HG03469 (cell line): Measurements from ENCODE around the gene IFI35.
"Not testable (repeated sequence)": the region's sequence is repeated elsewhere in the genome, so short reads cannot be mapped to it uniquely, and the experiment has no call there.

Source experiments
- ATAC-seq: cut with Tn5 transposase; IDR thresholded peaks from one replicate; pipeline ENCODE4 v1.9.1; 2021; ENCODE audit warnings: mild to moderate bottlenecking, moderate library complexity, moderate number of reproducible peaks; ENCODE audit not compliant: unreplicated experiment

The IFI35 gene

DNA sequence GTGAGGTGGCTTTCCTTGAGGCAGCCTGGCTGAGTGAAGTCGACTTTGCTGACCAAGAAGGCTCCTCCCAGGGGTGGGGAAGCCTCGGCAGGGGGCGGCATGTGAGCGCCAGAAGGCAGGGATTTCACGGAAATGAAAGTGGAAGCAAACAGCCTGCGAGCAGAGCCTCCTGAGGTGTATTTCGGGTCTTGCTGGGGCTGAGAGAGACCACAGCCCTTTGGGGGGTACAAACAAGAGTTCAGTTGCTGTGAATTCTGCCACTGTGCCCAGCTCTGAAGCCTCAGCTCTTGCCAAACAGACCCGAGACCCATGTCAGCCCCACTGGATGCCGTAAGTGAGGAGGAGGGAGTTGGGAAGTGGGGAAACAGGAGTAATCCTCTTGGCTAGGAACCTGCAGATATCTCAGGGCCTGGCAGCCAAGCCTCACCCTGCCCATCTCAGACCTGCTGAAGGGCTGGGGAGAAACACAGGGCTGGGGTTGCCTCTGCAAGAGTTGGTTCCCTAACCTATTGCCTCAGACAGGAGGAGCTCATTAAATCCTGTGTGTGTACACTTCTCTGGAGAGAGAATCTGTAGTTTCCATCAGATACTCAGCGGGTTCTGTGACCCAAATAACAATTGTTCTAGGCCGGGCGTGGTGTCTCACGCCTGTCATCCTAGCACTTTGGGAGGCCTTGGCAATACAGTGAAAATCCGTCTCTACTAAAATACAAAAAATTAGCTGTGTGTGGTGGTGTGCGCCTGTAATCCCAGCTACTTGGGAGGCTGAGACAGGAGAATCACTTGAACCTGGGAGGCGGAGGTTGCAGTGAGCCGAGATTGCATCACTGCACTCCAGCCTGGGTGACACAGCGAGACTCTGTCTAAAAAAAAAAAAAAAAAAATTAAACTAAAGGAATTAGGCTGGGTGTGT is at the start of gene IFI35:
Gene IFI35, plus strand, starts transcription at position 146 of the 913 bp plus-strand sequence. Its CDS starts 164 bp downstream, at position 310.
- ATAC-seq, result no peak

GRCh38 chr17:42964161-42964932 is 42.2 kb upstream of the IFI35 start, which contains the start of gene AARSD1:
TSS of gene AARSD1 (minus strand) at chr17:42964454. CDS start at chr17:42964440, 14 bp downstream.
- ATAC-seq, result peak; percentile 81

DNA sequence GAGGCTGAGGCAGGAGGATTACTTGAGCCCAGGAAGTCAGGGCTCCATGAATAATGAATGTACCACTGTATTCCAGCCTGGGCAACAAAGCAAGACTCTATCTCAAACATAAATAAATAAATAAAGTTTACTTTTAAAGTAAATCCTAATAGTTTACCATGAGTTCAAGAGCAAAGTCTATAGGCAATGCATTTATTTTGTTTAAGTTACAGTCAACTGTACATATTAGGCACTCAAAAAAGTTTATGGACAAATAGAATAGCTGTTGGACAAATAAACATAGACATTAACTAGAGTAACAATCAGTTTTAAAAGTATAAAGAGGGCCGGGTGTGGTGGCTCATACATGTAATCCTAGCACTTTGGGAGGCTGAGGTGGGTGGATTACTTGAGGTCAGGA is 38.7 kb upstream of the IFI35 start:
- ATAC-seq, result no peak

- no peak for ATAC-seq
These were observed 37.5 kb upstream of the IFI35 start for GRCh38 chr17:42969001-42969581.

- ATAC-seq, result no peak
These were observed 35.0 kb upstream of the IFI35 start for GRCh38 chr17:42971589-42971988.

- ATAC-seq, result not testable (repeated sequence)
These were observed 33.3 kb upstream of the IFI35 start for GRCh38 chr17:42973323-42973722.

GRCh38 chr17:42975265-42975664 is 31.3 kb upstream of the IFI35 start:
- ATAC-seq, result no peak

DNA sequence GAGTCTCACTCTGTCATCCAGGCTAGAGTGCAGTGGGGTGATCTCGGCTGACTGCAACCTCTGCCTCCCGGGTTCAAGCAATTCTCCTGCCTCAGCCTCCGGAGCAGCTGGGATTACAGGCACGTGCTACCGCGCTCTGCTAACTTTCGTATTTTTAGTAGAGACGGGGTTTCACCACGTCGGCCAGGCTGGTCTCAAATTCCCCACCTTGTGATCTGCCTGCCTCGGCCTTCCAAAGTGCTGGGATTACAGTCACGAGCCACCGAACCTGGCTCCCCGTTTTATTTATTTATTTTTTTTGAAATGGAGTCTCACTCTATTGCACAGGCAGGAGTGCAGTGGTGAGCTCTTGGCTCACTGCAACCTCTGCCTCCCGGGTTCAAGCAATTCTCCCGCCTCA is 30.9 kb upstream of the IFI35 start:
- not testable (repeated sequence) for ATAC-seq

DNA sequence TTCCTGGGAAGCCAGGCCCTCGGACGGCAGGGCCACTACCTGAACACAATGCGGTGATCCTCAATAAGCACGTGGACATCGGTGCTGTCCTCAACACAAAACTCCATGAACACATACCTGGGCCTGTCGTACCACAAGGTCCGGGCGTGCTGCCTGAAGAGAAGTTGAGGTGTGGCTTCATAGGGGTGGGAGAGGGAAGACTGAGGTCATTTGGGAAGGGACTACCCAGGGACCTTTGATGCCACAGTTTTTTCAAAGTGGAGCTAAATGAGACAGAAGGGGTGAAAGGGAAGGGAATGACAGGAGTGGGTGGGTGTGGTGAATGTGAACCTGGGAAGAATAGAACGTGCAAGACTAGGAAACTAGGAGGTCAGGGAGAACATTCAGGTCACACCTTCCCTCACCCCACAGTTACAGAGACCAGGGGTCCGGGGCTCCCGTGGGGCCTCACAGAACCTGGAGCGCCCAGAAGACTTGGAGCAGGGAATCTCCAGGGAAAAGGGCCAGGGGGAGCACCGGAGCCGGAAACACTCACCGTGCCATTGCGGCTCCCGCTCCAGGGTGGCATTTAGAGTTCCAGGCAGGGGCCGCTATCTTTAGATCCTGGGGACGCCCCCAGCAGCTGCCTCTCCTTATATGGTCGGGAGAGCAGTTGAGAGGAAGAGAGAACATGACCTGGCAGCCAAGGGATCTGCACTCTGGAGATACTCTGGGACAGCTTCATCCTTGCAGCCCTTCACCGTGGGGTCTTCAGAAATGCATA is 26.9 kb upstream of the IFI35 start, which contains the start of gene PTGES3L:
Gene PTGES3L, minus strand, starts transcription at position 570 of the 763 bp plus-strand sequence. Its CDS starts 27 bp downstream, at position 543.
- ATAC-seq, result no peak

DNA sequence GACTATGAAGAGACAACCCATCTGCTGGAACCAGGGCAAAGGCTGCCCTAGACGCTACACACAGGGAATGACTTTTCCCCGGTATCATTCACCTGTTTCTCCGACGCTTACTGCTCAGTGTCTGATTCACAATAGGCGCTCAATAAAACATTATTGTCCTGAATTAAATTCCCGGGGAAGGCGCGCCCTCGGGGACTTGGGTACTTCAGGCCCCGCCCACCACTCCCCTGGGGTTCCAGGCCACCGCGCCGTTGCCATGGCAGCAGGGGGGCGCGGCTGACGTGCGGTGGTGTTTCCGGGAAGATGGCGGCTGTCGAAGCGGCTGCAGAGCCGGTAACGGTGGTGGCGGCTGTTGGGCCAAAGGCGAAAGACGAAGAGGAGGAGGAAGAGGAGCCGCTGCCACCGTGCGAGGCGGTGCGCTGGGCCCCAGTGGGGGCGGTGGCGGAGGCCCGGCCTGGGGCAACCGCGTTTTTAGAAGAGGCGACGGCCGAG is 26.3 kb upstream of the IFI35 start, which contains the start of gene RUNDC1:
Gene RUNDC1, plus strand, starts transcription at position 292 of the 492 bp plus-strand sequence. Its CDS starts 12 bp downstream, at position 304.
- ATAC-seq, result no peak

DNA sequence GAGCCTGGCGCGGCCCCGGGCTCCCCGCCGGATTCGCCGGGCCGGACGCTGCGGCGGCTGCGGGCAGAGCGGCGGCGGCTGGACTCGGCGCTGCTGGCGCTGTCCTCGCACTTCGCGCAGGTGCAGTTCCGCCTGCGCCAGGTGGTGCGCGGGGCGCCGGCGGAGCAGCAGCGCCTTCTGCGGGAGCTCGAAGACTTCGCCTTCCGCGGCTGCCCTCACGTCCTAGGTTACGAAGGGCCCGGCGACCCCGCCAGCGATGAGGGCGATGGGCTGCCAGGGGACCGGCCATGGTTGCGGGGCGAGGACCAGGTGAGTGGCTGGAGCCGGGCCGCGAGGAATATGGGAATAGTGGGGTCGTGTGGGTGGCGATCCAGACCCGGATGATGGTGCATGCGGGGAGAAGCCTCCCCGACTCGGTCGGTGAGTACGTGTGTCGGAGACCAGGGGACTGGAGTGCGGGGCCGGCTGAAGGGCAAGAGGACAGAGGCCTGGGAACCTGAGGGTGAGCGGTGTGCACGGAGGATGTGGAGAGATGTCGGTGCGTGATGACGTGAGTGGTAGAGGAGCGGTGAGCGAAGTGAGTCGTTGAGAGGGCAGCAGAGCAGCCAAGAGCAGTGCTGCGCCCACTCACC is 25.7 kb upstream of the IFI35 start:
- ATAC-seq, result no peak

DNA sequence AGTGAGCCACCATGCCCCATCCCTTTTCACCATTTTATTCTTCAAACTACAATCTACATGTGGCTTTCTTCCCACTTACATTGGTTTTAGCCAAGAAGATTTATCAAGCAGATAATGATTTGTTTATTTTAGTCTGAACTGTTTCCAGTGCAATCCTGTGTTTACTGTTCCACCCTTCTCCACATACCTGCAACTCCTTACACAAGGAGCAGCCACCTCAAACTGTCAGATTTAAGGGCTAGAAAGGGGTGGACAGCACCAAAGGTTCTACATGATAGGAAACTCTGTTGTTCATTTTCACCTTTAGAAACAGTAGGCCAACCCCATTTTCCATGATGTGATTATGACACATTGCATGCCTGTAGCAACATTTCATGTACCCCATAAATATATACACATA is 24.3 kb upstream of the IFI35 start:
- no peak for ATAC-seq

GRCh38 chr17:42985225-42985624 is 21.4 kb upstream of the IFI35 start:
- no peak for ATAC-seq

GRCh38 chr17:42989141-42989540 is 17.4 kb upstream of the IFI35 start:
- no peak for ATAC-seq

DNA sequence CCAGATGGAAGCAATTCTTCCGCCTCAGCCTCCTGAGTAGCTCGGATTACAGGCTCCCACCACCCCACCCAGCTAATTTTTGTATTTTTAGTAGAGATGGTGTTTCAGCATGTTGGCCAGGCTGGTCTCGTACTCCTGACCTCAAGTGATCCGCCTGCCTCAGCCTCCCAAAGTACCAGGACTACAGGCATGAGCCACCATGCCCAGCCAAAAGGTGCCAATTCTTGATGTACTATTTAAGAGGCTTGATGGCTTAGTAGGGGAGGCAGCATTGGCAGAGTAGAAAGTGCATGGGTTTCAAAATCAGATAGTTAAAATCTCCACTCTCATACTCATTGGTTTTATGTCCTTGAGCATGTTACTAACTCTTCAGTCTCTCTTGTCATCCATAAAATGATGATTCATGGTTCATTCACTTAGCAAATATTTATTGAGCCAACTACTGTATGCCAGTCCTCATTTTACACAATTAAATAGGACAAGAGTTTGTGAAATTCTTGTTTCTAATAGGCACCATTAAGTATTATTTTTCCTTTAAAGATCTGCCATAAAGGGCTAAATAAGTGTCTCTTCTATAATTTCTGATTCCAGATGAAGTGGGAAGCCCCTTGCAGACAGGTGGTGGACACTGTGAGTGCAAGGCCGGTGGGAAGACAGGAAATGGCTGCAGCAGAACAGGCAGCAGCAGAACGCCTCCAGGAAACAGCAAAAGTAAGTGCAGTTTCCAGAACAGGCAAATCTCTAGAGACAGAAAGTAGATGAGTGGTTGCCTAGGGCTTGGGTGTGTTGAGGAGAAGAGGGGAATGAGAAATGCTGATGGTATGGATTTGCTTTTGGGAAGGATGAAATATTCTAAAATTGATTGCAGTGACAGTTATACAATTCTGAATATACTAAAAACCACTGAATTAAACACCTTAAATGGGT is 16.6 kb upstream of the IFI35 start:
- no peak for ATAC-seq

DNA sequence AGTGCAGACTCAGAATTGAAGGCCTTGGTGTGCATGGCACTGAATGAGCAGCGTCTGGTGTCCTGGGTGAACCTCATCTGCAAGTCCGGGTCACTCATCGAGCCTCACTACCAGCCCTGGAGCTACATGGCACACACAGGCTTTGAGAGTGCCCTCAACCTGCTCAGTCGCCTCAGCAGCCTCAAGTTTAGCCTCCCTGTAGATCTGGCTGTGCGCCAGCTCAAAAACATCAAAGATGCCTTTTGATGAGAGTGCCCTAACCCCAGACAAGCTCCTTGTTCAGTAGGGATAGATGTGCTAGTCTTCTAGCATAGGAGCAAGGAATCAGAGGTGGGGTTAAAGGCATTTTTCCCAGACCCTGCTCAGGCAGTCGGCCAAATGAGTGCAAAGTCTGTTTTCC is 15.1 kb upstream of the IFI35 start:
- ATAC-seq, result no peak

DNA sequence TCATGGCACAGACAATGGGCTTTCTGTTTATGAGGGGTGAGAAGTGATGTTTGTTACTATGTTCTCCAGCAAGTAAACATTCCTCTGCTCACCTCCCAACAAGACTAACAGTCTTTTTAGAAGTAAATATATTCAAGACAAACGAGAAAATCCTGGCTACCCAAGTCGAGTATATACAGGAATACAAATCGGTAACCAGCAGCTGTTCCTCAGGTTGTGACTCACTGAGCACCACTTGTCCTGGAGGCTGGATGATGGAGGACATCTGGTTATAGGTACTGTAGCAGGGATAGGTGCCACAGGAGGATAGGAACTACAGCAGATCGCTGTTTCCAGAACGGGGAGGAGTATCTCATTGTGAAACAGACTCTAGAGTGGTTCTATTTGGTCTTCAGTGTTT is 13.7 kb upstream of the IFI35 start:
- ATAC-seq, result no peak

GRCh38 chr17:42993913-42994312 is 12.7 kb upstream of the IFI35 start:
- ATAC-seq, result not testable (repeated sequence)
